PC-9 (cell line): ENCODE results near the gene ARSG. TPM values are rescaled to one million over a fixed set of nuclear protein-coding genes. Genes with fewer than 3 reads are reported as not detected.

Experiments
- BruUV-seq: library from RNA; stranded (reverse); fragments of 400-500 nt; replicated peaks from 2 replicates; lab custom pipeline; 2021; lab: Mats Ljungman, UMichigan
- CTCF ChIA-PET: fragments of 300-600 bp; sonication (Branson Sonifier 250); formaldehyde crosslinking; loops from one replicate; lab custom pipeline; 2022; ENCODE audit warnings: antibody characterized with exemption; lab: Charles Lee
- POLR2A ChIA-PET: fragments of 300-600 bp; sonication (Branson Sonifier 250); formaldehyde crosslinking; loops from one replicate; lab custom pipeline; 2022; ENCODE audit warnings: antibody characterized with exemption; ENCODE audit not compliant: unreplicated experiment; lab: Charles Lee
- DNase-seq, 2 experiments: peaks; one replicate each; pipeline versions ENCODE4 v3.0.0 to v3.0.0-alpha.2; 2015 to 2022; ENCODE audit warnings: mixed read lengths in 1 of 2
- H2AFZ ChIP-seq: fragments of 200-600 bp; sonication (generic); 2 replicates; pipeline ENCODE4 v1.8.1; 2017; ENCODE audit warnings: antibody characterized with exemption
- H3F3A ChIP-seq: fragments of 200-600 bp; sonication (generic); 2 replicates; pipeline ENCODE4 v1.8.1; 2017; ENCODE audit warnings: antibody characterized with exemption, mild to moderate bottlenecking, low read depth; ENCODE audit not compliant: insufficient read depth
- H3K27ac ChIP-seq: fragments of 200-600 bp; sonication (generic); 2 replicates; pipeline ENCODE4 v1.6.1; 2016; ENCODE audit warnings: mixed run types
- H3K27me3 ChIP-seq: fragments of 200-600 bp; sonication (generic); 2 replicates; pipeline ENCODE4 v1.6.1; 2016; ENCODE audit warnings: low read depth, mixed run types; ENCODE audit not compliant: insufficient read depth
- H3K36me3 ChIP-seq: fragments of 200-600 bp; sonication (generic); 2 replicates; pipeline ENCODE4 v1.6.1; 2016; ENCODE audit warnings: low read depth, mixed run types
- H3K4me1 ChIP-seq: fragments of 200-600 bp; sonication (generic); replicated peaks from 2 replicates; pipeline ENCODE4 v1.6.1; 2016; ENCODE audit warnings: mixed run types; ENCODE audit not compliant: insufficient read depth
- H3K4me2 ChIP-seq: fragments of 200-600 bp; sonication (generic); 2 replicates; pipeline ENCODE4 v1.6.1; 2017; ENCODE audit warnings: mixed run types
- H3K4me3 ChIP-seq: fragments of 200-600 bp; sonication (generic); 2 replicates; pipeline ENCODE4 v1.6.1; 2016; ENCODE audit warnings: mixed run types
- H3K79me2 ChIP-seq: fragments of 200-600 bp; sonication (generic); 2 replicates; pipeline ENCODE4 v1.6.1; 2017; ENCODE audit warnings: low read depth, mixed run types
- H3K9me2 ChIP-seq: fragments of 200-600 bp; sonication (generic); 2 replicates; pipeline ENCODE4 v1.8.1; 2017; ENCODE audit warnings: mild to moderate bottlenecking; ENCODE audit not compliant: insufficient read depth
- H3K9me3 ChIP-seq: fragments of 200-600 bp; sonication (generic); 2 replicates; pipeline ENCODE4 v1.8.1; 2016; ENCODE audit warnings: low read depth; ENCODE audit not compliant: insufficient read depth
- H4K20me1 ChIP-seq: fragments of 200-600 bp; sonication (generic); 2 replicates; pipeline ENCODE4 v1.8.1; 2017; ENCODE audit not compliant: insufficient read depth
- EZH2 ChIP-seq: fragments of 200-600 bp; sonication (generic); IDR thresholded peaks from 2 replicates; pipeline ENCODE4 v1.8.0; 2017; ENCODE audit warnings: antibody characterized with exemption, low read depth
- intact Hi-C: fragments of 100-400 bp; cut with micrococcal nuclease; formaldehyde crosslinking; loops from one replicate; pipeline ENCODE4 v1.10.0; 2022; ENCODE audit not compliant: unreplicated experiment
- total RNA-seq: library from RNA; stranded (reverse); gene quantifications from 2 replicates; pipeline ENCODE4 v1.2.3, GENCODE V29; 2021
- TF ChIP-seq, protein P1 (sequence below): fragments of 200-600 bp; sonication (generic); conservative IDR thresholded peaks from 2 replicates; pipeline ENCODE4 v1.6.1; 2017; ENCODE audit warnings: mixed run types, antibody characterized with exemption, mild to moderate bottlenecking, moderate library complexity

ARSG gene
- total RNA-seq, 1 experiment from 2014 or later: 4.0 TPM

DNA sequence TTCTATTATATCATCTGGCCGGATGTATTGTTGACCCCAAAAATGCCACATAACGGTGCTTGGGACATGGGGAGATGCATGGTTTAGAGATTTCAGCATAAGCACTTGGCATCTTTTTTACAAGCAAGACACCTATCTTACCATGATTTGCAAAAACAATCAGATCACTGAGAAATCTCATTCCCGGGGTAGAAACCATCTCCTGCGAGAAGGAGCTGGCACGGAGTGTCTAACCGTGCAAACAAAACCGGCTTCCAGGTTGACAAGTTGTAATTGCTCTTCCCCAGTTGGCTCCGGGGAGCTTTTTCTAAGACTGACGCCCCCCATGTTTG lies 1.4 kb upstream of the ARSG start:
- CTCF ChIA-PET: interaction anchor here (0.6 kb wide), 1 partner anchor 21 kb away, joined by 6 read pairs; no protein-coding TSS in a partner anchor
- BruUV-seq: no TSS peak
- no peaks in the 10 kb centered on the region for H3K27me3 ChIP-seq
- H3K4me3 ChIP-seq: peak overlapping the region; percentile 76; the same call in 1 of the 2 replicates
- peaks cover 20% of the 10 kb centered on the region for H3K4me1 ChIP-seq
- H3K9me2 ChIP-seq: no peaks in the 10 kb centered on the region
- no peaks in the 10 kb centered on the region for H3K9me3 ChIP-seq
- H3K79me2 ChIP-seq: peaks cover 3% of the 10 kb centered on the region; the same call in 1 of the 2 replicates
- no peaks in the 10 kb centered on the region for H3K36me3 ChIP-seq
- H3K4me2 ChIP-seq: peak overlapping the region; percentile 81
- no peak overlapping the region for H3K27ac ChIP-seq
- no peaks in the 10 kb centered on the region for H4K20me1 ChIP-seq
- no peak for TF ChIP-seq EZH2
- TF ChIP-seq, protein P1, sequence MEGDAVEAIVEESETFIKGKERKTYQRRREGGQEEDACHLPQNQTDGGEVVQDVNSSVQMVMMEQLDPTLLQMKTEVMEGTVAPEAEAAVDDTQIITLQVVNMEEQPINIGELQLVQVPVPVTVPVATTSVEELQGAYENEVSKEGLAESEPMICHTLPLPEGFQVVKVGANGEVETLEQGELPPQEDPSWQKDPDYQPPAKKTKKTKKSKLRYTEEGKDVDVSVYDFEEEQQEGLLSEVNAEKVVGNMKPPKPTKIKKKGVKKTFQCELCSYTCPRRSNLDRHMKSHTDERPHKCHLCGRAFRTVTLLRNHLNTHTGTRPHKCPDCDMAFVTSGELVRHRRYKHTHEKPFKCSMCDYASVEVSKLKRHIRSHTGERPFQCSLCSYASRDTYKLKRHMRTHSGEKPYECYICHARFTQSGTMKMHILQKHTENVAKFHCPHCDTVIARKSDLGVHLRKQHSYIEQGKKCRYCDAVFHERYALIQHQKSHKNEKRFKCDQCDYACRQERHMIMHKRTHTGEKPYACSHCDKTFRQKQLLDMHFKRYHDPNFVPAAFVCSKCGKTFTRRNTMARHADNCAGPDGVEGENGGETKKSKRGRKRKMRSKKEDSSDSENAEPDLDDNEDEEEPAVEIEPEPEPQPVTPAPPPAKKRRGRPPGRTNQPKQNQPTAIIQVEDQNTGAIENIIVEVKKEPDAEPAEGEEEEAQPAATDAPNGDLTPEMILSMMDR: no peak
- intact Hi-C loops: loop anchor here (5.0 to 10.0 kb wide), 2 partner anchors 65 to 87 kb away; no protein-coding TSS in a partner anchor
- H3F3A ChIP-seq: peaks cover 18% of the 10 kb centered on the region
- no peak for DNase-seq
- POLR2A ChIA-PET: no interaction called here
- no peak overlapping the region for H2AFZ ChIP-seq

DNA sequence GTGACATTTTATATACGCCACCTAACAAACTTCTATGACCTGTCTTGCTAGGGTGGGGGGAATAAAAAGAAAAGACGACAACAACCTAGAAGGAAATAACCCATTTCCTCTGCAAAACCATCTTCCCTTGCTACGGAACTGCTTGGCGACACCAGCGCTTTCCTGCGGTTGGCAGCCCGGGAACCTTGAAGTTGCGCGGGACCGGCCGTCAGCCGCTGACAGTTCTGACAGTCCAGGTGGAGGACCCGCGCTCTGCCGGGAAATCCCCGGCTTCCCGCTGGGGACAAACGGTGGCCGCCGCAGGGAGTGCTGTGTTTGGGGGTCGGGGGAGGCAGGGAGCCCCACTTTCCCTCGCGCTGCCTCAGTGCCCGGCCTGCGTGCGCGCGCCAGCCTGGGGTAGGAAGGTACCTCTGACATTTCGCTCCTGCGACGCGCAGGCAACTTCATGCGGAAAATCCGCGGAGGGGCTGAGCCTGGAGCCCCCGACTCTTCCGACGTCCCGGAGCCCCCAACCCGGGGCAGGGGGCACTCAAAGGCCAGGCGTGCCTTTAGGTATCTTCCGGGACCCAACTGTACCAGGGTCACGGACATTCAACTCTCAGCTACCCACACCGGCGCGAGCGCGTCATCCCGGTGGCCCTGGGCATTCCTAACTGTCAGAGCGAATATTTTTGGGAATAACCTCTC lies 884 bp upstream of the ARSG start:
- no peaks in the 10 kb centered on the region for H3K36me3 ChIP-seq
- peaks cover 3% of the 10 kb centered on the region; the same call in 1 of the 2 replicates for H3K79me2 ChIP-seq
- no peaks in the 10 kb centered on the region for H3K9me2 ChIP-seq
- DNase-seq: peak in 1 of 2 experiments; percentile 6
- POLR2A ChIA-PET: interaction anchor here (0.6 kb wide), 1 partner anchor 14 kb away, joined by 9 read pairs; no protein-coding TSS in a partner anchor
- H3K27me3 ChIP-seq: no peaks in the 10 kb centered on the region
- TSS peak; percentile 62 for BruUV-seq
- peak overlapping the region; percentile 81 for H3K4me2 ChIP-seq
- H3K27ac ChIP-seq: peak overlapping the region; percentile 14; the same call in 1 of the 2 replicates
- CTCF ChIA-PET: interaction anchor here (0.6 kb wide), 1 partner anchor 22 kb away, joined by 6 read pairs; no protein-coding TSS in a partner anchor
- TF ChIP-seq EZH2: no peak
- TF ChIP-seq, protein P1: no peak
- H3K4me1 ChIP-seq: peaks cover 20% of the 10 kb centered on the region
- H4K20me1 ChIP-seq: no peaks in the 10 kb centered on the region
- no peaks in the 10 kb centered on the region for H3K9me3 ChIP-seq
- H2AFZ ChIP-seq: peak overlapping the region; percentile 73
- H3F3A ChIP-seq: peaks cover 18% of the 10 kb centered on the region
- intact Hi-C loops: loop anchor here (5.0 to 10.0 kb wide), 2 partner anchors 64 to 87 kb away; no protein-coding TSS in a partner anchor
- peak overlapping the region; percentile 76 for H3K4me3 ChIP-seq

DNA sequence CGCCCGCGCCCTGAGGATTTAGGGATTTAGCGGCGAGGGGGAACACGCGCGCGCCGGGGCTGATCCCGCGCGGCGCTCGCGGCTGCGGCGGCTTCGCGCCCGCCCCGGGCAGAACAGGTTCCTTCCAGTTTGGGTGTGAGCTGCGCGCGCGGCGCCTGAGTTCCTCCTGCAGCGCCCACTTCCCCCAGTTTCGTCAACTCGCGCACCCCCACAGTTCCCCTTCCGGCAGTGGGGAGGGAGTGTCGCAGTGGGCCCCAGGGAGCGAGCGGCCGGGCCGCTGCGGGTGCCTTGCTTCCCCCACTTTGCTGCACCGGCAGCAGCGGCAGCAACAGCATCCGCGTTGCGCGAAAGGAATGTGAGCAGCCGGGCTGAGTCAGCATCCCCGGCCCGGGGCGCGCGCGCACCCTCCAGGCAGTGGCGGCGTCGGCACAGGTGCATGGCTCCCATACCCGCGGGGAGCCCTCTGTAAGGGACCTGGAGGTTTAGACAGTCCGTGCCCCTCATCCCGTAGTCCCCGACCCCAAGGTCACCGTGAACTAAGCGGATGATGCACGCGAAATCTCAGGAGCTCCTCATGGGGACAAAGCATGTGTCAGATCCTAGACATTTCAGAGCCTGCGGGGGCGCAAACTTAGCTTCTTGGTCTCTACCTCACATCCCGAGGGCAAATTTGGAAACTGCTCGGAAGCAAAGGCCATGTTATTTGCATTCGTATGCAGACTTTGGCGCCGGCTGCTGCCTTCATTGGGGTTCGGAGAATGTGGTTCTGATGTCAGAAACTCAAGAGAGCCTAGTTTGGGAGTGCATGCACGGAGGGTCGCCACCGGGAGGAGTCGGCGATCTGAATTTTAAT lies 767 bp downstream of the ARSG start:
- CTCF ChIA-PET: interaction anchor here (0.9 to 1.0 kb wide), 2 partner anchors 46 to 107 kb away, joined by 3 to 4 read pairs; no protein-coding TSS in a partner anchor
- peaks cover 20% of the 10 kb centered on the region for H3K4me1 ChIP-seq
- BruUV-seq: no TSS peak

More for the DNA sequence above, 767 bp downstream of the ARSG start:
- H3K4me2 ChIP-seq: peak overlapping the region; percentile 81
- DNase-seq: peak; percentile 76 to 78
- H3F3A ChIP-seq: peaks cover 18% of the 10 kb centered on the region
- H3K36me3 ChIP-seq: no peaks in the 10 kb centered on the region
- H3K4me3 ChIP-seq: peak overlapping the region; percentile 76
- H4K20me1 ChIP-seq: no peaks in the 10 kb centered on the region
- H3K9me3 ChIP-seq: no peaks in the 10 kb centered on the region
- H2AFZ ChIP-seq: peak overlapping the region; percentile 86
- no peaks in the 10 kb centered on the region for H3K9me2 ChIP-seq
- TF ChIP-seq, protein P1: peak; percentile 33; the same call in 1 of the 2 replicates
- no peak for TF ChIP-seq EZH2
- H3K27me3 ChIP-seq: no peaks in the 10 kb centered on the region
- POLR2A ChIA-PET: interaction anchor here (0.7 kb wide), 1 partner anchor 18 kb away, joined by 6 read pairs; no protein-coding TSS in a partner anchor
- intact Hi-C loops: loop anchor here (2.0 to 10.0 kb wide), 3 partner anchors 21 to 85 kb away; no protein-coding TSS in a partner anchor
- H3K27ac ChIP-seq: peak overlapping the region; percentile 58
- H3K79me2 ChIP-seq: peaks cover 3% of the 10 kb centered on the region; the same call in 1 of the 2 replicates
